Erythroblast (primary cell): ENCODE measurements around the gene TNIK.
A peak's percentile ranks its signal among the peaks of the same experiment; 100 is the strongest.

ENCODE experiments used
- DNase-seq, 2 experiments: peaks; one replicate each; lab custom pipeline; 2025; lab: John Stamatoyannopoulos, UW
- GATA1 ChIP-seq: IDR thresholded peaks from 2 replicates; pipeline ENCODE4 v1.6.1; 2011; ENCODE audit warnings: low read depth, mild to moderate bottlenecking, control low read depth, low read length, moderate library complexity
- POLR2A ChIP-seq: IDR thresholded peaks from 2 replicates; pipeline ENCODE4 v1.6.1; 2011; ENCODE audit warnings: mild to moderate bottlenecking, low read length

The TNIK gene

DNA sequence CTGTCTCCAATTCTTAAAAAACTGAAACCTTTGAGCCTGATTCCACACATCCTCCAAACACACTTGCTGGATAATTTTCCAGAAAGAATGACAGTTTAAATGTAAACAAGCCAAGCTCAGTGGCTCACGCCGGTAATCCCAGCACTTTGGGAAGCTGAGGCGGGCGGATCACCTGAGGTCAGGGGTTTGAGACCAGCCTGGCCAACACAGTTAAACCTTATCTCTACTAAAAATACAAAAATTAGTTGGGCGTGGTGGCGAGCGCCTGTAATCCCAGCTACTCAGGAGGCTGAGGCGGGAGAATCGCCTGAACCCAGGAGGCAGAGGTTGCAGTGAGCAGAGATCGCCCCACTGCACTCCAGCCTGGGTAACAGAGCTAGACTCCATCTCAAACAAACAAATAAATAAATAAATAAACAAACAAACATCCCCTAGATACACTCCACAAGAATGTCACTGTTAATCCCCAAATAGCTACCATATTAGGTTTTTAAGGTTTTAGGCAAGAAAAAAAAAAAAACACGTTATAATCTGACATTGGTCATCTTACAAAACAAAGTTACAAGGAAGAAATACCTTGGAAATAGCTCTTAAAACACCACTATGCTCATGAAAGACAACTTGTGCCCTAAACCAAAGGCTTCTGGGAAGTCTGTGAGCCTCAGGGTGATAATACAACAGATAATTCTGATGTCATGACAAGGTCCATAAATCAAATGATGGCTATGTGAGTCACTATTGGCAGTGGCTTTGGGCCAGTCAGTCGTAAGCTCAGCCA, 13.2 kb downstream of the TNIK start:
- DNase-seq, result peak; percentile 42 to 69
- no peak for TF ChIP-seq GATA1
- TF ChIP-seq POLR2A, result no peak

DNA sequence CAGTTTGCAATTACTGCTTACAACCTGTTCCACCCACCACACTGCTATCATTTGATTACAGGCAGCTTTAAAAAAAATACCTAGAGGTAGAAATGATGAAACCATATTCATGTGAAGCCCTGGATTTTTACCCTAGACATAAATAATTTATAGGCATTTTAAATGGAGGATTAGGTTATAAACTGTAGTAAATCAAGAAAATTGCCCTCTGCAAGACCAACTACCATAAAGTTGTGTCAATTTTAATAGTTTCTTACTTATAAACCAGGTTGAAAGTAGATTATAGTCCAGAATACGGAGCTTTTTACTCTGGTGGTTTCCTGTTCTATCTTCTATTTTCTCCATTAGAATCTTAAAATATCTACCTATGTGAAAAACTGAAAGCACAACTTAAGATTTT, 13.9 kb downstream of the TNIK start:
- DNase-seq, result peak; percentile 25 to 29
- no peak for TF ChIP-seq GATA1
- TF ChIP-seq POLR2A, result no peak

DNA sequence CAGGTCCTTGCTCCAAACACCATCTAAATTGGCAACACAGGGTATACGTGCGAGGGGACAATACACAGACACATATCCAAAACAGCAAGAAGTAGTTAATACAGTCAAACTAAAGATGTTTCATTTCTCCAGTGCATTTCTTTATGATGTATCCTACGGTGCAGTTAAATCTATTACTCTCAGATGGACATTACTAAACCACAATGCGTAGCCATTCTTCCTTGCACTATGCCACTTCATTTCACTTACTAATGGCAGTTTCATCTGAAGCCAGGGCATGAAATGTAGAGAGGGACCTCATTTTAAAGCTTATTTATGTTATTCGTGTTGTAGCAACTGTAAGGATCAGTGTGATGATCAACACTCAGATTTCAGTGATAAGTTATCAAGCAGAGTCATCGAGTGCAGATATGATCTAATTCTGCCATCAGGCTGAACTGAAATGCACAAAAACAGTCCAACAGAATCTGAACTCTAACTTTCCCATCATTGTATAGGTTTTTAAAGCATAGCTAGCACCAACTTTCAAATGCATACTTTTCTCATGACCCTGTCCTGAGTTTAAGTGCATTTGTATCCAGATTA, 14.5 kb downstream of the TNIK start:
- TF ChIP-seq POLR2A (no peak), GATA1 (no peak)
- DNase-seq, result peak in 1 of 2 experiments; percentile 27

DNA sequence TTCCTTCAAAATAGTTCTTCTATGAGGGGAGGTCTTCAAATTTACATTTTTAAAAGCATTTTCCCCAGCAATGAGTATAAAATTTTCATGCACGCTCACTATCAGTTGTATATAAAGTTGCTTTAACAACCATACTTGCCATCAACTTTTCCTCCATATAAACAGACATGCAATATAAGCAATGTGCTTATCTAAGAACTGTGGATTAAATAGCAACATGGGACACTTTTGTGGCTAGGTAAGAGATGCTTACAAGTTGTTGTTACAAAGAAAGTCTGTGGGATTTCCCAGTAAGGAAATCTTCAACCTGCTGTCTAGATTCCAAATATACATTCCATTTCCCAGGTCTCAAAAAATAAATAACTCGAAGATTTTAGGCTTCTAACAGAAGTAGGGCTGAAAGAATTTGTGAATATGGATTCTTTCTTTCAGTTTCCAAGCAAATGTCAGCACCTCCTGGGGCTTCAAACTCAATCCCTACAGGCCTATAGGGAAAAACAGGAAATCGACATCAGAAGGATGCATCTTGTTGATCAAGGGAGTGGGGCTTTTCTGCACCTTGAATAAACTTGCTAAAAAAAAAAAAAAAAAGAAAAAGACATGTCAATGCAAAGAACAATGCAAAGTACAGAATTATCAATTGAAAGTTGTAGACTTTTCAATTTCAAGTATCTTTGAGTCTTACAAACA, 16.1 kb downstream of the TNIK start:
- peak; percentile 17 to 57 for DNase-seq
- TF ChIP-seq POLR2A, result no peak
- no peak for TF ChIP-seq GATA1

DNA sequence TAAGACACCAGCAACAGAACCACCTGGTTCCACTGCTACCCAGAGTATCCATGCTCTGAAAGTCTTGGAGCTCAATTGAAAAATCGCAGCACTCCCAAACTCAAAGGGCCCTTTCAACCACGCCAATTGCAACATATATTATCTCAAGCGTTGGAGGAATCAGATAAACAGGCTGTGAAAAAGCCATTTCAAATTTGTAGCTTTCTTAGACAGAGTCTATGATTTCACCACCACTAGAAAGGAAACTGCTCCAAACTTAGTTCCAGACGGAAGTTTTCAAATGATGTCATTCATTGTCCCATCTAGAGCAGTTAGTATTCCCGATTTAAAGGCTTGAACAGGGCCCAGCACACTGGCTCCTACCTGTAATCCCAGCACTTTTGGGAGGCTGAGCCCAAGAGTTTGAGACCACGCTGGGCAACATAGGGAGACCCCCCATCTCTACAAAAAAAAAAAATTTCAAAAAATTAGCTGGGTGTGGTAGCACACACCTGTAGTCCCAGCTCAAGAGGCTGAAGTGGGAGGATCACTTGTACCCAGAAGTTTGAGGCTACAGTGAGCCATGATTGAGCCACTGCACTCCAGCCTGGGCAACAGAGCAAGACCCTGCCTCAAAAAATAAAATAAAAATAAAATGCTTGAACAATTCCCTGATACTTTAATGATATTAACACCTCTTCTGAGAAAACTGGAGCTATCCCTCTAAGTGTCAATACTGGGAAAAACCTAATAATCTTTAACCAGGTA, 16.8 kb downstream of the TNIK start:
- peak in 1 of 2 experiments; percentile 17 for DNase-seq
- TF ChIP-seq POLR2A, result no peak

DNA sequence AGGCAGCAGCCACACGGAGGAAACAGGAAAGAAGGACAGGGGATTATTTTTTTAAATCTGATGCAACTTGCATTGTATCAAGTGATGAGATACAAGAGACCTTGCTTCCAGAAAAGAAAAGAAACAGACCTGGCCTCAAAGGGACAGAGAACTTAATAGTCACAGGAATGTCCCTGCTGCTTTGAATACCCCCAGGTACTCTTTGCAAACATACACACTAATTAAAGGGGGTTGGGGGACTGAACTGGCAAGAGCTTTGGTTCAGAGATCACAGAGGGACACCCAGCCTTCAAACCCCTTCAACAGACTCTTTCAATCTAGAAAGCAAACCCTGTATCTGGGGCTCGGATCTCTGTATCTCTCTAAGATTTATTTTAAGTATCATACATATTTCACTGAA, 18.0 kb downstream of the TNIK start:
- no peak for TF ChIP-seq GATA1
- TF ChIP-seq POLR2A, result no peak
- DNase-seq, result no peak

DNA sequence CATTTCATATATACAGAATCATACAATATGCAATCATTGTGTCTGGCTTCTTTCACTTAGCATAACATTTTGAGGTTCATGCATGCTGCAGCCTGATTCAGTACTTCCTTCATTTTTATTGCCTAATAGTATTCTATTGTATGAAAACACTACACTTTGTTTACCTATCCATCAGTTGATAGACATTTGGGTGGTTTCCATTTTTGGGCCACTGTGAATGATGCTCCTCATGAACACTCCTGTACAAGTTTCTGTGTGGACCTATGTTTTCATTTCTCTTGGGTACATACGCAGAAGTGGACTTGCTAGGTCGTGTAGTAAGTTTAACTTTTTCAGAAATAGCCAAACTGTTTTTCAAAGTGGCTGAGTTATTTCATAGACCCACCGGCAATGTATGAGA, 18.8 kb downstream of the TNIK start:
- TF ChIP-seq POLR2A (no peak), GATA1 (no peak)
- DNase-seq, result no peak

DNA sequence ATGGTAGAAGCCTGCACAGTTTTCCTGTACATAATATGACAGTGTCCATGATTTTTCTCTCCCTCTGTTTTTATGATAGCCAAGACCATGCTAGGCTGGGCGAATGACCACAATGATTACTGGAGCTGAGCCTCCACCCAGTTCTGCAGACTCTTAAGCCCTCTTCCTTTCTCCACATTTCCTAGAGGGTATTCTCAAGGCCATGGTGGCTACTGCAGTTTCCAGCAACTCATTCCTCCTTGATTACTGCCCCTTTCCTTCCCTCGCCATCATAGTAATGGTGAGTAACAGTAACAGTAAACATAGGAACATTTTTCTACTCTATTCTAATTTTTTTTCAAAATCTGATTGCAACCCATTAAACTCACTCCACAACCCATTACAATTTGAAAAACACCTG, 20.2 kb downstream of the TNIK start:
- DNase-seq, result no peak
- TF ChIP-seq GATA1, result no peak
- no peak for TF ChIP-seq POLR2A

DNA sequence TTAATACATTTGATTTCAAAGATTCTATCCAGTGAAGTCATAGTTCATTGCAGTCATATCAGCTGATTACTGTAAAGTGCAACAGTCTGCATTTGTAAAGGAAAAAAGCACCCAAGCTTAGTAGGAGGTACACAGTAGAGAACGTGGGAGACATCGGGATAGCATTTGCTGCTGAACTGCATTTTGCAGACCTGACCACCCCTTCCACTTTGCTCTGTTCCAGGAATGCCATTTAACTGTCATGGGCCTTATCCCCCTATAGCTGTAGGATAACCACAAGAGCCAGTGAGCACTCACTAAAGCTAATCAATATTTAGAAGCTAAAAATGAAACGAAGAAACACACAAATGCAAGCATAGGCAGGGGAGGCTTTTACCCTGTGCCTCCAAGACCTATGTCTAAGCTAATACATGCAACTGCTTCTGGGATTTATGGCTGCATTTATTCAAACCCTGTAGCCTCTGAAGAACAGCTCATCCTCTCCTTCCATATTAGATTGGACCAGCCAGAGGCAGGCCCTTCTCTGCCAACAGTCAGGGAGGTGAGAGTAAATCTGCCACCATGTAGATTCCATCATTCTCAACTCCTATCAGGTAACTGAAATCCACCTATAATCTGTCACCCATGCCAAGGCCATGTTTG, 23.0 kb downstream of the TNIK start:
- TF ChIP-seq GATA1 (no peak), POLR2A (no peak)
- no peak for DNase-seq

DNA sequence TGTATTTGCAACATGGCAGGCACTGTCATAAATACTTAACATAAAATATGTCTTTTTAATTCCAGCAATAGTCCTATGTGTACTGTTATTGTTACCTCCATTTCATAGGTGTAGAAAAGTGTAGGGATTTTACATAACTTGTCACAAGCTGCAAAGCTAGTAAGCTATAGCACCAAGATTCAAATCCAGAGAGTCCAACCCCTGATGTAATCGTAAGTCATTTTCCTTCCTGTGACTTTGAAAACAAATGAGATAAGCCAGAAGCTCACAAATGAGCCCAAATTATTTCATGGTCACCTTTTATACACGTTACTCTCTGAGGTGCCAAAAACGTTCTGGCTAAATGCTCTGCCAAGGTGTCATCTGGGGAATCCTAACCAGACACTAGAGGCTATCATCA, 23.8 kb downstream of the TNIK start:
- no peak for DNase-seq
- TF ChIP-seq POLR2A, result no peak
- no peak for TF ChIP-seq GATA1

DNA sequence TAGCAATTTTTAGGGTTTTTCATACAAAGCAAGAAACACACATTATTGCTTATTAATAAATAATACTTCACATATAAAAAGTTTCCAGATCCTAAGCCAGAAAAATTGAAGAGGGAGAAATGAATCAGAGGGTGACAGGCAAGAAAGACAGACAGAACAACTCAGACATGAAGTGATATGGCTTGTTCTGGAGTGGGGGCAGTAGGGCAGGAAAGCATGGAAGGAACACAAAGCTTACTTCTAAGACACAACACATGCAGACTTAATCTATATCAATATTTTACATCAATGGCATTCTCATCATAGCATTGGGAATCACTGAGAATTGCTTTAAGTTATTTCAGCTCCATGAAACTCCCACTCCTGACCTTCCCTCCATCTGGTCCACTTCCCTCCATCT, 24.4 kb downstream of the TNIK start:
- no peak for TF ChIP-seq POLR2A
- TF ChIP-seq GATA1, result no peak
- DNase-seq, result no peak

DNA sequence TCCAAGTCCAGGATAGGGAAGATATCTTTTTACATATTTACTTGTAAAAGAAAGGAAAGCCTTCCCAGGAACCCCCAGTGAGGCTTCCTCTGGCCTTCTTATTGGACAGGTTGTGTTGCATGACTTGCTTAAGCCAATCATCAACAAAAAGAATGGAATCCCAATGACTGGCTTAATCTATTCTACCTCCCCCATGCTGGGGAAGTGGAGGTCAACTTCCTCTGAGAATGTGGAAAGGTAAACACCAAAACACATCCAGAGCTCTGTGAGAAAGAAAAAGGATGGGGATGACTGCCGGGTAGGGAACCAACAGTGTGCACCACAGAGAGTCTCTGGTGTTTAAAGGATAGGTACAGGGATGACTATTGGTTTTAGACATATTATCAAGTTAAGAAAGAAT, 25.1 kb downstream of the TNIK start:
- no peak for TF ChIP-seq GATA1
- no peak for TF ChIP-seq POLR2A
- no peak for DNase-seq

DNA sequence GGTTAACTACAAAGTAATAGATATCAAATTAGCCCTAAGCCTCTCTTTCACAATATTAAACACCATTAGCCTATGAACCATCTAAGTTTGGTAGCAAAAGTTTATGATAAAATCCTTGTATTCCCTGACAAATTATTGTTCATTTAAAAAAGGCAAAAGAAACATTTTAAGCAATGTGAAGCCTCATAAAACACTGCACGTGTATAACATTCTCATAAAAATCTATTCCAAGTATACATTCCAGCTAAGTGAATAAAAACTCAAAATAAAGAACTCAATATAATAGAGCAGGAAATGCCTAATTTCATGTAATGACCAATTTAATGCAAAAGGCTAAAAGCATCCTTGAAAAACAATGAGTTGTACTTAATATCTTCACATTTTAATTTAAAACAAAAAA, 27.7 kb downstream of the TNIK start:
- TF ChIP-seq POLR2A (no peak), GATA1 (no peak)
- DNase-seq, result no peak

DNA sequence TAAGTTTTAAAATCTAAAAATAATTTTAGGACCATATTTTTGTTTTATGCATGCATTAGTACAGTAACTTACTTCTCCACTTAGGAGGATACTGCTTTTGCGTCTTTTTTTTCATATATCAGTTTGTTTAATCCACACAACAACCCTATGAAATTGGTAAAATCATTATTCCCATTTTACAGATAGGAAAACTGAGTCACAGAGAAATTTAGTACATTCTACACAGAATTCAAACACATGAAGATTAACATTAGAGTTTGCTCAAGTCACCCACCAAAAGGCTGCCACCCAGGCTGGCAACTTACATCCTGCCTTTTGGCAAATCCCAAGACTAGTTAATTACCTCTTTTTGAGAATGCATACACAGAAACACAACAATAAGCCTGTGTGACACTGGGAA, 28.7 kb downstream of the TNIK start:
- TF ChIP-seq GATA1, result no peak
- no peak for TF ChIP-seq POLR2A
- no peak for DNase-seq
